B cell (primary cell): ENCODE results near the gene PLN. TPM values are rescaled to one million over a fixed set of nuclear protein-coding genes. Genes with fewer than 3 reads are reported as not detected.

Experiments
- ATAC-seq: fragments of 200-7000 bp; cut with Tn5 transposase; one replicate; pipeline ENCODE4 v1.10.0; 2021; ENCODE audit warnings: low read depth, mild to moderate bottlenecking, moderate number of reproducible peaks, moderate library complexity
- CTCF ChIA-PET: fragments of 350-600 bp; sonication (Branson Sonifier 250); formaldehyde crosslinking; loops from one replicate; lab custom pipeline; 2021; ENCODE audit warnings: antibody characterized with exemption, inconsistent platforms; lab: Charles Lee
- POLR2A ChIA-PET: fragments of 350-600 bp; sonication (Branson Sonifier 250); formaldehyde crosslinking; loops from one replicate; lab custom pipeline; 2021; ENCODE audit warnings: antibody characterized with exemption; lab: Charles Lee
- DNase-seq: peaks from one replicate; pipeline ENCODE4 v3.0.0; 2013
- H2AFZ ChIP-seq: 2 replicates; pipeline ENCODE4 v1.6.1; 2012; ENCODE audit warnings: mild to moderate bottlenecking, low read depth, low read length; ENCODE audit not compliant: insufficient read depth, poor library complexity, severe bottlenecking
- H3K27ac ChIP-seq, 2 donors: 1 replicate in 1 of 2; 2 replicates in 1 of 2; pipeline ENCODE4 v1.5.1; 2012 to 2013; ENCODE audit warnings: low read length in 2 of 2, mild to moderate bottlenecking in 2 of 2, moderate library complexity in 1 of 2
- H3K27me3 ChIP-seq, 4 experiments: fragments of 200-600 bp in 1 of 4; sonication (generic) in 1 of 4; replicated peaks in 1 of 4; 1 replicate in 2 of 4; 2 replicates in 2 of 4; pipeline versions ENCODE4 v1.6.1 to v1.7.0; 2013 to 2016; ENCODE audit warnings: low read length in 3 of 4, mild to moderate bottlenecking in 2 of 4, mixed read lengths in 1 of 4, moderate library complexity in 1 of 4; ENCODE audit not compliant: insufficient read depth in 4 of 4, control insufficient read depth in 3 of 4; ENCODE audit errors: control extremely low read depth in 1 of 4
- H3K36me3 ChIP-seq, 2 experiments: replicated peaks in 1 of 2; 1 replicate in 1 of 2; 2 replicates in 1 of 2; pipeline versions ENCODE4 v1.6.1 to v1.7.1; 2013; ENCODE audit warnings: low read length in 1 of 2; ENCODE audit not compliant: insufficient read depth in 2 of 2, control insufficient read depth in 1 of 2; ENCODE audit errors: control extremely low read depth in 1 of 2, extremely low read depth in 1 of 2
- H3K4me1 ChIP-seq, 2 donors: fragments of 200-600 bp in 1 of 2; sonication (generic) in 1 of 2; 1 replicate in 1 of 2; 2 replicates in 1 of 2; pipeline versions ENCODE4 v1.5.1 to v1.6.1; 2013 to 2017; ENCODE audit warnings: low read length in 2 of 2; ENCODE audit not compliant: control insufficient read depth in 2 of 2, insufficient read depth in 2 of 2
- H3K4me2 ChIP-seq: replicated peaks from 2 replicates; pipeline ENCODE3; 2012; ENCODE audit warnings: mild to moderate bottlenecking, low read depth, low read length; ENCODE audit not compliant: poor library complexity, severe bottlenecking
- H3K4me3 ChIP-seq, 5 experiments: fragments of 200-600 bp in 1 of 5; sonication (generic) in 1 of 5; 1 replicate in 3 of 5; 2 replicates in 2 of 5; pipeline versions ENCODE4 v1.5.1 to v1.7.0; 2011 to 2016; ENCODE audit warnings: low read length in 4 of 5, mild to moderate bottlenecking in 4 of 5, low read depth in 2 of 5, control low read depth in 1 of 5, moderate library complexity in 1 of 5; ENCODE audit not compliant: insufficient read depth in 1 of 5; ENCODE audit errors: control extremely low read depth in 1 of 5, extremely low read depth in 1 of 5
- H3K79me2 ChIP-seq: fragments of 200-600 bp; sonication (generic); one replicate; pipeline ENCODE4 v1.6.0; 2016; ENCODE audit warnings: low read length; ENCODE audit not compliant: control insufficient read depth, insufficient read depth
- H3K9ac ChIP-seq: fragments of 200-600 bp; sonication (generic); 2 replicates; pipeline ENCODE4 v1.6.1; 2017; ENCODE audit warnings: mild to moderate bottlenecking, low read length, moderate library complexity
- H3K9me3 ChIP-seq, 3 donors: one replicate each; pipeline versions ENCODE4 v1.6.1 to v1.7.1; 2013; ENCODE audit warnings: low read length in 2 of 3; ENCODE audit not compliant: control insufficient read depth in 2 of 3, insufficient read depth in 1 of 3; ENCODE audit errors: control extremely low read depth in 1 of 3
- H4K20me1 ChIP-seq: 2 replicates; pipeline ENCODE4 v1.6.0; 2012; ENCODE audit warnings: mild to moderate bottlenecking, low read length; ENCODE audit not compliant: insufficient read depth, control insufficient read depth, poor library complexity, severe bottlenecking
- H3K27ac Mint-ChIP-seq: one replicate; pipeline ENCODE4 v1.8.0; 2021; ENCODE audit warnings: mixed read lengths
- H3K27me3 Mint-ChIP-seq: one replicate; pipeline ENCODE4 v1.8.0; 2021; ENCODE audit warnings: mixed read lengths
- H3K4me1 Mint-ChIP-seq: one replicate; pipeline ENCODE4 v1.8.0; 2021; ENCODE audit warnings: mixed read lengths
- H3K4me3 Mint-ChIP-seq: one replicate; pipeline ENCODE4 v1.8.0; 2021; ENCODE audit warnings: mixed read lengths
- H3K9me3 Mint-ChIP-seq: one replicate; pipeline ENCODE4 v1.8.0; 2022; ENCODE audit warnings: mixed read lengths; ENCODE audit not compliant: insufficient read depth
- EZH2 ChIP-seq: IDR thresholded peaks from 2 replicates; pipeline ENCODE4 v1.6.1; 2012; ENCODE audit warnings: borderline replicate concordance, low read depth, mild to moderate bottlenecking, moderate library complexity, low read length; ENCODE audit not compliant: insufficient read depth, poor library complexity, severe bottlenecking
- WGBS: methylation state at CpG from one replicate; pipeline ENCODE4 v1.1.5; 2013; ENCODE audit warnings: missing lambda C conversion rate; ENCODE audit not compliant: insufficient coverage; 5-methylcytosine and 5-hydroxymethylcytosine counted together
- intact Hi-C: fragments of 100-400 bp; cut with micrococcal nuclease; formaldehyde crosslinking; loops from one replicate; pipeline ENCODE4 v1.10.0; 2022
- polyA plus RNA-seq: library from polyadenylated mRNA; depleted of rRNA; stranded (reverse); fragments of >200 nt; gene quantifications from 2 replicates; pipeline ENCODE4 v1.2.3, GENCODE V29; 2012
- total RNA-seq, 2 donors: library from RNA; stranded (reverse); fragments of 120-200 nt in 1 of 2; gene quantifications; 1 replicate in 1 of 2; 2 replicates in 1 of 2; pipeline versions ENCODE4 v1.2.3 to v1.2.4, GENCODE V29; 2013 to 2022
- TF ChIP-seq, protein P1 (sequence below): fragments of 200-600 bp; IDR thresholded peaks from one replicate; pipeline ENCODE4 v1.8.0; 2022; ENCODE audit warnings: antibody characterized with exemption, mild to moderate bottlenecking

Gene PLN
- total and polyA plus RNA-seq, 2 donors (not counting 1 experiment from before 2014, with no cell fraction given): not detected

DNA sequence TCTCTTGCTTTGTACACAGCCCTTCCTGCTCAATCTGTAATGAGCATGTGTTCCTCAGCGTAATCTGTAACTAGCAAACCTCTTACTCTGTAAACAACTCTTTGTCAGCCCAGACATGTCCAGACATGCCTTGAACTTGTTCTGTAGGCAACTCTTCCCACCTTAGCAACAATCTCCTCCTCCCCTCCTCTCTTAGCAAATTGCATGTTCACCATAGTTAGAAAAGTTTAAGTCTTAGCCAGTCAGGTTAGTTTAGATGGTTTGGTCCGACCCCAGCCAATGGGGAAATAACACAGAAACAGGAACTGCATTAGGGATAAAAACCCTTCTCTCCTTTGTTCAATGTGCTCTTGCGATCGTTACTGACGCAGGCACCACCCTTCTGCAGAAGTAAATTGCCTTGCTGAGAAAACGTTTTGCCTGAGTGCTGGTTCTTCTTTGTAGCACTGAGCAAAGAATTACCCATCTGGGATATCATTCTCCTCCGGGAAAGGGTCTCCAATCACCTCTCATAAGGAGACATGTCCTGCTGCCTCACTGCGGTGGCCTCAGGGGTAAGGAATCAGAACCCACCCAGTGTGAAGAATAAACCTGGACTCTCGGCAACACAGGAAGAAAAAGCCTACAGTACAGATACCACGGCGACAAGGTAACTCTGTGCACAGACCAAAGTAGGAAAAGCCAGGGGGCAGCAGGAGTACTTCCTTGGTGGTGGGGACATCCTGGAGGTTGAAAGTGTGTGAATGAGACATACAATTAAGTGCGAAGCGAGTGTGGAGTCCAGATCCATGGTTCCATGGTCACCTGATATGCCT, 26.2 kb downstream of the PLN start:
- Mint-ChIP-seq H3K4me1 (no peaks in the 10 kb centered on the region), H3K9me3 (peaks cover 17% of the 10 kb centered on the region), H3K27me3 (no peaks in the 10 kb centered on the region), H3K27ac (no peak overlapping the region), H3K4me3 (no peak overlapping the region)
- DNase-seq: no peak
- Histone ChIP-seq H3K9ac (no peak overlapping the region), H3K27me3 (no peaks in the 10 kb centered on the region), H3K4me3 (no peak overlapping the region), H3K9me3 (peaks cover 3 to 45% (median 27%) of the 10 kb centered on the region in 3 donors), H3K36me3 (peaks cover 5 to 19% of the 10 kb centered on the region in 2 experiments), H4K20me1 (no peaks in the 10 kb centered on the region), H3K4me1 (no peaks in the 10 kb centered on the region), H2AFZ (no peak overlapping the region), H3K27ac (no peak overlapping the region), H3K79me2 (no peaks in the 10 kb centered on the region), H3K4me2 (no peak overlapping the region)
- no peak for ATAC-seq
- ChIA-PET POLR2A (no interaction called here), CTCF (interaction anchor here (0.6 to 1.3 kb wide), 5 partner anchors 9 to 279 kb away, joined by 3 to 8 read pairs (median 3); no protein-coding TSS in a partner anchor)
- 99% methylated on average over 10 of the region's 13 CpGs for WGBS
- intact Hi-C loops: no loop called here
- TF ChIP-seq, protein P1, sequence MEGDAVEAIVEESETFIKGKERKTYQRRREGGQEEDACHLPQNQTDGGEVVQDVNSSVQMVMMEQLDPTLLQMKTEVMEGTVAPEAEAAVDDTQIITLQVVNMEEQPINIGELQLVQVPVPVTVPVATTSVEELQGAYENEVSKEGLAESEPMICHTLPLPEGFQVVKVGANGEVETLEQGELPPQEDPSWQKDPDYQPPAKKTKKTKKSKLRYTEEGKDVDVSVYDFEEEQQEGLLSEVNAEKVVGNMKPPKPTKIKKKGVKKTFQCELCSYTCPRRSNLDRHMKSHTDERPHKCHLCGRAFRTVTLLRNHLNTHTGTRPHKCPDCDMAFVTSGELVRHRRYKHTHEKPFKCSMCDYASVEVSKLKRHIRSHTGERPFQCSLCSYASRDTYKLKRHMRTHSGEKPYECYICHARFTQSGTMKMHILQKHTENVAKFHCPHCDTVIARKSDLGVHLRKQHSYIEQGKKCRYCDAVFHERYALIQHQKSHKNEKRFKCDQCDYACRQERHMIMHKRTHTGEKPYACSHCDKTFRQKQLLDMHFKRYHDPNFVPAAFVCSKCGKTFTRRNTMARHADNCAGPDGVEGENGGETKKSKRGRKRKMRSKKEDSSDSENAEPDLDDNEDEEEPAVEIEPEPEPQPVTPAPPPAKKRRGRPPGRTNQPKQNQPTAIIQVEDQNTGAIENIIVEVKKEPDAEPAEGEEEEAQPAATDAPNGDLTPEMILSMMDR: no peak
- TF ChIP-seq EZH2: no peak

DNA sequence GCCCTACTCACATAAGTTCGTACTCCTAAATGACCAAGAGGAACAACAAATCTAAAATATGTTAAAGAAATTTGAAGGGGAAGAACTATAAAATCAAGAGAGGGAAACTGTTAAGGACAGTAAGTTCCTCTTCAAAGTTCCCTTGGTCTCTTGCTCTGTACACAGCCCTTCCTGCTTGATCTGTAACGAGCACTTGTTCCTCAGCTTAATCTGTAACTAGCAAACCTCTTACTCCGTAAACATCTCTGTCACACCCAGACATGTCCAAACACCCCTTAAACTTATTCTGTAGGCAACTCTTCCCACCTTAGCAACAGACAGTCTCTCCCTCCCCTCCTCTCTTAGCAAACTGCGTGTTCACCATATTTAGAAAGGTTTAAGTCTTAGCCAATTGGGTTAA, 29.9 kb downstream of the PLN start:
- no peaks in the 10 kb centered on the region for H3K27me3 ChIP-seq
- Mint-ChIP-seq H3K9me3 (peaks cover 23% of the 10 kb centered on the region), H3K27ac (no peak overlapping the region), H3K4me1 (peaks cover 4% of the 10 kb centered on the region), H3K27me3 (no peaks in the 10 kb centered on the region), H3K4me3 (no peak overlapping the region)
- WGBS: 51% methylated on average over 2 of the region's 4 CpGs
- TF ChIP-seq, protein P1: no peak
- no peak for TF ChIP-seq EZH2
- H2AFZ ChIP-seq: no peak overlapping the region
- H3K79me2 ChIP-seq: no peaks in the 10 kb centered on the region
- H3K4me2 ChIP-seq: no peak overlapping the region
- H3K36me3 ChIP-seq: peaks cover 5 to 27% of the 10 kb centered on the region in 2 experiments
- peaks cover 3 to 53% (median 42%) of the 10 kb centered on the region in 3 donors for H3K9me3 ChIP-seq
- ATAC-seq (no peak), DNase-seq (no peak)
- H3K9ac ChIP-seq: no peak overlapping the region
- ChIA-PET CTCF (interaction anchor here (3.4 kb wide), 1 partner anchor 13 kb away, joined by 15 read pairs; no protein-coding TSS in a partner anchor), POLR2A (no interaction called here)
- intact Hi-C loops: no loop called here
- H3K4me1 ChIP-seq: no peaks in the 10 kb centered on the region
- H3K27ac ChIP-seq: no peak overlapping the region
- no peaks in the 10 kb centered on the region for H4K20me1 ChIP-seq
- H3K4me3 ChIP-seq: no peak overlapping the region
